ENCODE results near the gene REV1. TPM values are rescaled to one million over a fixed set of nuclear protein-coding genes. Genes with fewer than 3 reads are reported as not detected.

REV1 gene
- total and polyA plus RNA-seq, 4 donors = 4.0 to 37.7 (median 16.2) TPM

GRCh38 chr2:99507937-99508818, 18.4 kb upstream of the REV1 start:
- H3K9ac ChIP-seq (ENCODE audit: low read depth in 1 of 2, low read length in 2 of 2) = no peak overlapping the region
- no peaks in the 10 kb centered on the region for H3K36me3 ChIP-seq (ENCODE audit: control insufficient read depth in 4 of 4, insufficient read depth in 3 of 4, low read depth in 1 of 4, low read length in 3 of 4)
- H3K4me3 ChIP-seq (ENCODE audit: low read depth in 1 of 3, low read length in 3 of 3) = no peak overlapping the region
- H3K27ac ChIP-seq (ENCODE audit: low read depth in 1 of 2, low read length in 2 of 2) = no peak overlapping the region
- H3K27me3 ChIP-seq (ENCODE audit: control insufficient read depth in 4 of 4, insufficient read depth in 4 of 4, low read length in 3 of 4) = no peaks in the 10 kb centered on the region
- TF ChIP-seq GABPA (IDR thresholded peaks at IDR 0.05 in 1 of 2, conservative IDR thresholded peaks at IDR 0.05 in 1 of 2) (no peak), RAD21 (IDR thresholded peaks at IDR 0.05) (no peak), CTCF (IDR thresholded peaks at IDR 0.05; ENCODE audit: low read depth, low read length, missing input control) (no peak), RXRA (IDR thresholded peaks at IDR 0.05) (no peak), EGR1 (IDR thresholded peaks at IDR 0.05; ENCODE audit: low read depth in 2 of 2) (no peak), FOXA1 (IDR thresholded peaks at IDR 0.05) (no peak), JUND (IDR thresholded peaks at IDR 0.05) (no peak), TAF1 (conservative IDR thresholded peaks at IDR 0.05) (no peak), HNF4A (conservative IDR thresholded peaks at IDR 0.05) (no peak), SP1 (IDR thresholded peaks at IDR 0.05) (no peak), MAX (IDR thresholded peaks at IDR 0.05) (no peak), NR2F2 (IDR thresholded peaks at IDR 0.05) (no peak), HNF4G (IDR thresholded peaks at IDR 0.05) (no peak), FOXA2 (IDR thresholded peaks at IDR 0.05) (no peak), YY1 (IDR thresholded peaks at IDR 0.05) (no peak)
- TF ChIP-seq, protein P1, sequence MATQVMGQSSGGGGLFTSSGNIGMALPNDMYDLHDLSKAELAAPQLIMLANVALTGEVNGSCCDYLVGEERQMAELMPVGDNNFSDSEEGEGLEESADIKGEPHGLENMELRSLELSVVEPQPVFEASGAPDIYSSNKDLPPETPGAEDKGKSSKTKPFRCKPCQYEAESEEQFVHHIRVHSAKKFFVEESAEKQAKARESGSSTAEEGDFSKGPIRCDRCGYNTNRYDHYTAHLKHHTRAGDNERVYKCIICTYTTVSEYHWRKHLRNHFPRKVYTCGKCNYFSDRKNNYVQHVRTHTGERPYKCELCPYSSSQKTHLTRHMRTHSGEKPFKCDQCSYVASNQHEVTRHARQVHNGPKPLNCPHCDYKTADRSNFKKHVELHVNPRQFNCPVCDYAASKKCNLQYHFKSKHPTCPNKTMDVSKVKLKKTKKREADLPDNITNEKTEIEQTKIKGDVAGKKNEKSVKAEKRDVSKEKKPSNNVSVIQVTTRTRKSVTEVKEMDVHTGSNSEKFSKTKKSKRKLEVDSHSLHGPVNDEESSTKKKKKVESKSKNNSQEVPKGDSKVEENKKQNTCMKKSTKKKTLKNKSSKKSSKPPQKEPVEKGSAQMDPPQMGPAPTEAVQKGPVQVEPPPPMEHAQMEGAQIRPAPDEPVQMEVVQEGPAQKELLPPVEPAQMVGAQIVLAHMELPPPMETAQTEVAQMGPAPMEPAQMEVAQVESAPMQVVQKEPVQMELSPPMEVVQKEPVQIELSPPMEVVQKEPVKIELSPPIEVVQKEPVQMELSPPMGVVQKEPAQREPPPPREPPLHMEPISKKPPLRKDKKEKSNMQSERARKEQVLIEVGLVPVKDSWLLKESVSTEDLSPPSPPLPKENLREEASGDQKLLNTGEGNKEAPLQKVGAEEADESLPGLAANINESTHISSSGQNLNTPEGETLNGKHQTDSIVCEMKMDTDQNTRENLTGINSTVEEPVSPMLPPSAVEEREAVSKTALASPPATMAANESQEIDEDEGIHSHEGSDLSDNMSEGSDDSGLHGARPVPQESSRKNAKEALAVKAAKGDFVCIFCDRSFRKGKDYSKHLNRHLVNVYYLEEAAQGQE (IDR thresholded peaks at IDR 0.05) = no peak
- TF ChIP-seq, protein P2, sequence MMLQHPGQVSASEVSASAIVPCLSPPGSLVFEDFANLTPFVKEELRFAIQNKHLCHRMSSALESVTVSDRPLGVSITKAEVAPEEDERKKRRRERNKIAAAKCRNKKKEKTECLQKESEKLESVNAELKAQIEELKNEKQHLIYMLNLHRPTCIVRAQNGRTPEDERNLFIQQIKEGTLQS (IDR thresholded peaks at IDR 0.05) = no peak
- TF ChIP-seq, protein P3, sequence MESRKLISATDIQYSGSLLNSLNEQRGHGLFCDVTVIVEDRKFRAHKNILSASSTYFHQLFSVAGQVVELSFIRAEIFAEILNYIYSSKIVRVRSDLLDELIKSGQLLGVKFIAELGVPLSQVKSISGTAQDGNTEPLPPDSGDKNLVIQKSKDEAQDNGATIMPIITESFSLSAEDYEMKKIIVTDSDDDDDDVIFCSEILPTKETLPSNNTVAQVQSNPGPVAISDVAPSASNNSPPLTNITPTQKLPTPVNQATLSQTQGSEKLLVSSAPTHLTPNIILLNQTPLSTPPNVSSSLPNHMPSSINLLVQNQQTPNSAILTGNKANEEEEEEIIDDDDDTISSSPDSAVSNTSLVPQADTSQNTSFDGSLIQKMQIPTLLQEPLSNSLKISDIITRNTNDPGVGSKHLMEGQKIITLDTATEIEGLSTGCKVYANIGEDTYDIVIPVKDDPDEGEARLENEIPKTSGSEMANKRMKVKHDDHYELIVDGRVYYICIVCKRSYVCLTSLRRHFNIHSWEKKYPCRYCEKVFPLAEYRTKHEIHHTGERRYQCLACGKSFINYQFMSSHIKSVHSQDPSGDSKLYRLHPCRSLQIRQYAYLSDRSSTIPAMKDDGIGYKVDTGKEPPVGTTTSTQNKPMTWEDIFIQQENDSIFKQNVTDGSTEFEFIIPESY (IDR thresholded peaks at IDR 0.05) = no peak
- no peaks in the 10 kb centered on the region for H3K4me1 ChIP-seq (ENCODE audit: control insufficient read depth in 4 of 4, insufficient read depth in 4 of 4, low read length in 3 of 4)
- no peak for DNase-seq (ENCODE audit: low spot score)
- 92% methylated on average over 7 of the region's 7 CpGs for WGBS
- H3K9me3 ChIP-seq (ENCODE audit: control insufficient read depth in 4 of 4, low read length in 3 of 4) = no peaks in the 10 kb centered on the region

Data from liver (tissue), 9 donors.